HG03457 (cell line): ENCODE data around the gene AKAP5.

ENCODE experiments used
- ATAC-seq: cut with Tn5 transposase; IDR thresholded peaks from one replicate; pipeline ENCODE4 v1.9.1; 2021; ENCODE audit warnings: moderate number of reproducible peaks; ENCODE audit not compliant: unreplicated experiment

The AKAP5 gene

DNA sequence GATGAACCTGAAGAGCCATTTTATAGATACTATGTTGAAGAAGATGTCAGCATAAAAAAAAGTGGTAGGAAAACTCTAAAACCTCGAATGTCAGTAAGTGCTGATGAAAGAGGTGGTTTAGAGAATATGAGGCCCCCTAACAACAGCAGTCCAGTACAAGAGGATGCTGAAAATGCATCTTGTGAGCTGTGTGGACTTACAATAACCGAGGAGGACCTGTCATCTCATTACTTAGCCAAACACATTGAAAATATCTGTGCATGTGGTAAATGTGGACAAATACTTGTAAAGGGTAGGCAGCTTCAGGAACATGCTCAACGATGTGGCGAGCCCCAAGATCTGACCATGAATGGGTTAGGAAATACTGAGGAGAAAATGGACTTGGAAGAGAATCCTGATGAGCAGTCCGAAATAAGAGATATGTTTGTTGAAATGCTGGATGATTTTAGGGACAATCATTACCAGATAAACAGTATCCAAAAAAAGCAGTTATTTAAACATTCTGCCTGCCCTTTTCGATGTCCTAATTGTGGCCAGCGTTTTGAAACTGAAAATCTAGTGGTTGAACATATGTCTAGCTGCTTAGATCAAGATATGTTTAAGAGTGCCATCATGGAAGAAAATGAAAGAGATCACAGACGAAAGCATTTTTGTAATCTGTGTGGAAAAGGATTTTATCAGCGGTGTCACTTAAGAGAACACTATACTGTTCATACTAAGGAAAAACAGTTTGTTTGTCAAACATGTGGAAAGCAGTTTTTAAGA lies 57.5 kb downstream of the AKAP5 start:
- no peak for ATAC-seq
